Fibroblast of skin of abdomen (primary cell): ENCODE measurements around the gene CTNNA3.

Source experiments
- DNase-seq: peaks from one replicate; pipeline ENCODE4 v3.0.0-alpha.2; 2013

Gene CTNNA3

GRCh38 chr10:67011480-67011879 is 684.5 kb downstream of the CTNNA3 start:
- DNase-seq = no peak

- no peak for DNase-seq
Measured at GRCh38 chr10:67005981-67006380, 690.0 kb downstream of the CTNNA3 start.

GRCh38 chr10:67004690-67005089 is 691.3 kb downstream of the CTNNA3 start:
- no peak for DNase-seq

- DNase-seq = no peak
Measured at GRCh38 chr10:66999762-67000545, 696.0 kb downstream of the CTNNA3 start.

- no peak for DNase-seq
Measured at GRCh38 chr10:66996996-66997395, 699.0 kb downstream of the CTNNA3 start.

GRCh38 chr10:66990143-66990830 is 705.7 kb downstream of the CTNNA3 start:
- DNase-seq = no peak

GRCh38 chr10:66983475-66983818 is 712.5 kb downstream of the CTNNA3 start:
- DNase-seq = no peak

- no peak for DNase-seq
Measured at GRCh38 chr10:66982792-66983474, 713.1 kb downstream of the CTNNA3 start.

GRCh38 chr10:66982053-66982420 is 714.0 kb downstream of the CTNNA3 start:
- no peak for DNase-seq

GRCh38 chr10:66981361-66982052 is 714.5 kb downstream of the CTNNA3 start:
- DNase-seq = no peak

- DNase-seq = no peak
Measured at GRCh38 chr10:66980246-66980815, 715.7 kb downstream of the CTNNA3 start.

- DNase-seq = no peak
Measured at GRCh38 chr10:66964946-66965345, 731.0 kb downstream of the CTNNA3 start.

- no peak for DNase-seq
Measured at GRCh38 chr10:66958466-66958865, 737.5 kb downstream of the CTNNA3 start.

GRCh38 chr10:66951896-66952295 is 744.1 kb downstream of the CTNNA3 start:
- no peak for DNase-seq

- DNase-seq = no peak
Measured at GRCh38 chr10:66943590-66943989, 752.4 kb downstream of the CTNNA3 start.

GRCh38 chr10:66942407-66942806 is 753.6 kb downstream of the CTNNA3 start:
- DNase-seq = no peak

- no peak for DNase-seq
Measured at GRCh38 chr10:66941491-66941890, 754.5 kb downstream of the CTNNA3 start.

GRCh38 chr10:66940965-66941364 is 755.0 kb downstream of the CTNNA3 start:
- no peak for DNase-seq

GRCh38 chr10:66934711-66935110 is 761.3 kb downstream of the CTNNA3 start:
- DNase-seq = no peak

- DNase-seq = no peak
Measured at GRCh38 chr10:66931949-66932343, 764.0 kb downstream of the CTNNA3 start.

GRCh38 chr10:66931340-66931948 is 764.6 kb downstream of the CTNNA3 start:
- peak; percentile 72 for DNase-seq

GRCh38 chr10:66929375-66929774 is 766.6 kb downstream of the CTNNA3 start:
- DNase-seq = no peak
